Measurements from ENCODE around the gene SRSF8.

GRCh38 chr11:95076416-95076815 is 9.7 kb downstream of the SRSF8 start:
- TF ChIP-seq FOXJ3 (CRISPR knock-in tag; IDR thresholded peaks at IDR 0.05), result no peak
- TF ChIP-seq, protein P1, sequence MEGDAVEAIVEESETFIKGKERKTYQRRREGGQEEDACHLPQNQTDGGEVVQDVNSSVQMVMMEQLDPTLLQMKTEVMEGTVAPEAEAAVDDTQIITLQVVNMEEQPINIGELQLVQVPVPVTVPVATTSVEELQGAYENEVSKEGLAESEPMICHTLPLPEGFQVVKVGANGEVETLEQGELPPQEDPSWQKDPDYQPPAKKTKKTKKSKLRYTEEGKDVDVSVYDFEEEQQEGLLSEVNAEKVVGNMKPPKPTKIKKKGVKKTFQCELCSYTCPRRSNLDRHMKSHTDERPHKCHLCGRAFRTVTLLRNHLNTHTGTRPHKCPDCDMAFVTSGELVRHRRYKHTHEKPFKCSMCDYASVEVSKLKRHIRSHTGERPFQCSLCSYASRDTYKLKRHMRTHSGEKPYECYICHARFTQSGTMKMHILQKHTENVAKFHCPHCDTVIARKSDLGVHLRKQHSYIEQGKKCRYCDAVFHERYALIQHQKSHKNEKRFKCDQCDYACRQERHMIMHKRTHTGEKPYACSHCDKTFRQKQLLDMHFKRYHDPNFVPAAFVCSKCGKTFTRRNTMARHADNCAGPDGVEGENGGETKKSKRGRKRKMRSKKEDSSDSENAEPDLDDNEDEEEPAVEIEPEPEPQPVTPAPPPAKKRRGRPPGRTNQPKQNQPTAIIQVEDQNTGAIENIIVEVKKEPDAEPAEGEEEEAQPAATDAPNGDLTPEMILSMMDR (IDR thresholded peaks at IDR 0.05), result no peak
- TF ChIP-seq, protein P2, sequence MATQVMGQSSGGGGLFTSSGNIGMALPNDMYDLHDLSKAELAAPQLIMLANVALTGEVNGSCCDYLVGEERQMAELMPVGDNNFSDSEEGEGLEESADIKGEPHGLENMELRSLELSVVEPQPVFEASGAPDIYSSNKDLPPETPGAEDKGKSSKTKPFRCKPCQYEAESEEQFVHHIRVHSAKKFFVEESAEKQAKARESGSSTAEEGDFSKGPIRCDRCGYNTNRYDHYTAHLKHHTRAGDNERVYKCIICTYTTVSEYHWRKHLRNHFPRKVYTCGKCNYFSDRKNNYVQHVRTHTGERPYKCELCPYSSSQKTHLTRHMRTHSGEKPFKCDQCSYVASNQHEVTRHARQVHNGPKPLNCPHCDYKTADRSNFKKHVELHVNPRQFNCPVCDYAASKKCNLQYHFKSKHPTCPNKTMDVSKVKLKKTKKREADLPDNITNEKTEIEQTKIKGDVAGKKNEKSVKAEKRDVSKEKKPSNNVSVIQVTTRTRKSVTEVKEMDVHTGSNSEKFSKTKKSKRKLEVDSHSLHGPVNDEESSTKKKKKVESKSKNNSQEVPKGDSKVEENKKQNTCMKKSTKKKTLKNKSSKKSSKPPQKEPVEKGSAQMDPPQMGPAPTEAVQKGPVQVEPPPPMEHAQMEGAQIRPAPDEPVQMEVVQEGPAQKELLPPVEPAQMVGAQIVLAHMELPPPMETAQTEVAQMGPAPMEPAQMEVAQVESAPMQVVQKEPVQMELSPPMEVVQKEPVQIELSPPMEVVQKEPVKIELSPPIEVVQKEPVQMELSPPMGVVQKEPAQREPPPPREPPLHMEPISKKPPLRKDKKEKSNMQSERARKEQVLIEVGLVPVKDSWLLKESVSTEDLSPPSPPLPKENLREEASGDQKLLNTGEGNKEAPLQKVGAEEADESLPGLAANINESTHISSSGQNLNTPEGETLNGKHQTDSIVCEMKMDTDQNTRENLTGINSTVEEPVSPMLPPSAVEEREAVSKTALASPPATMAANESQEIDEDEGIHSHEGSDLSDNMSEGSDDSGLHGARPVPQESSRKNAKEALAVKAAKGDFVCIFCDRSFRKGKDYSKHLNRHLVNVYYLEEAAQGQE (IDR thresholded peaks at IDR 0.05; ENCODE audit: low read depth, low read length), result no peak

Data from SK-N-SH (cell line).